ENCODE measurements around the gene SLC22A1.
"Not testable (repeated sequence)": the region's sequence is repeated elsewhere in the genome, so short reads cannot be mapped to it uniquely, and the experiment has no call there.

SLC22A1 gene

DNA sequence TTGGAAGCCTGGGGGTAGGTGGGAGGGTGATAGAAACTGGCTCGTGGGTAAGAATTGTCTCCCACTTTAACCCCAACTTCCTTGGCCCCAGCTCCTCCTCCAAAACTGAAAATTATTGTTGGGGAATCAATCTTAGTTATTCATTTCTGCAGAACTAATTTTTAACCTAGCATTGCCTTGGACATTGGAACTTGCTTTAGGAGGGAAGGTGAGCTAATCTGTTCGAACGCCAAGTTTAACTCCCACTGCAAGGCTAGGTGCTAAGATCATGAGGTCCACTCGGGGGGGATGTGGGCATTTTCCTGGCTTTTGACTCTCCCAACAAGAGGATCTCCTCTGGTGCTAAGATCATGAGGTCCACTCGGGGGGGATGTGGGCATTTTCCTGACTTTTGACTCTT lies 3.5 kb downstream of the SLC22A1 start:
- not testable (repeated sequence) for DNase-seq

DNA sequence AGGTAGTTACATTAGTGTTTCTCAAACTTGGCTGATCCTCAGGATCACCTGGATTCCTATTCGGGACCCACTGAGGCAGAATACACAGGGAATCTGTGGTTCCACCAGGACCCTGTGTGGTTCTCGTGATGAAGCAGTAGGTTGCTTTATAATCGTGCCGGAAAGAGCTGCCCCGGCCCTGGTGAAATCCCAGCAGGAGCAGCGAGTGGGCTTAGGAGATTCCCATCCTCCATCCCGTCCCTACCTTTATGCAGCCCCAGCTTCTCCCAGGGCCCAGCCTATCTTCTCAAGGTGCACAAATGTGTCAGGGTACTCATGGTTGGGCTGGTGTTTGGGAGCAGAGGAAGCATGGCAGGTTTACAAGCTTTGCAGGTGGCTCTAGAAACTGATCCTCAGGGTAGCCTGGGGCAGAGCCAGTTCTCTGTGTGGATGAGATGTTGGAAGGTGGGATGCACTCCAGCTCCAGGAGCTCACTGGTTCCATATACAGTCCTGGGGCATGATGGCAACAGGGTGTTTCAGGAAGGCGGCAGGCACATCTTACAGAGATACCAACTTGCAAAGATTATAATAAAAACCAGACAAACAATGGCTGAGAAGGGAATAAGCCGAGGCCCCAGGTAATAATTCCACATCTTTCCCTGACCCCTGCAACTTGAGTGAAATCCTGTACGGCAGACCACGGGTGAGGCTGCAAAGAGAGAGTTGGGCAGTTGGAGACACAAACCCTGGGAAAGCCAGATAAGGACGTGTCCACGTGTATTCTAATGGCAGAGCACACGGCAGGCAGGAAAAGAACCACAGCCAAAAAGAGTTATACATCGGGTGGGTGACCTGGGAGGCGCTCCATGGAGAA lies 5.9 kb downstream of the SLC22A1 start:
- no peak for DNase-seq

DNA sequence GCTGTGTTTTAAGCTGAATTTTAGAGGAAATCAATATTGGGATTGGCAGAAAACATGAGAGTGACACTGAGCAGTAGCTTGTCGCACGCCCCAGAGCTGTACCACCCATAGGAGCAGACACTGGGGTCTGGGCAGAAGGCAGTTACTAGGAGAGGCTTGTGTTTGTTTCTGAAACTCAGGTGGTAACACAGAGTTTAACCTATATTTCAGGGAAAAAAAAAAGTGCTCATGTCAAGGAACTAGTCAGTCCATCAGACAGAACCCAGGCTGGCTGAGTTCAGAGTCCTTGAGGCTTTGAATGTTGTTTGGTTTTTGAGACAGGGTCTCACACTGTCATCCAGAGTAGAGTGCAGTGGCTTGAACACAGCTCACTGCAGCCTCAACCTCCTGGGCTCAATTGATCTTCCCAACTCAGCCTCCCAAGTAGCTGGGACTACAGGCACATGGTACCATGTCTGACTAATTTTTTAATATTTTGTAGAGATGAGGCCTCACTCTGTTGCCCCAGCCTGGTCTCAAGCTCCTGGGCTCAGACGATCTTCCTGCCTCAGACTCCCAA lies 6.6 kb downstream of the SLC22A1 start:
- DNase-seq = no peak

DNA sequence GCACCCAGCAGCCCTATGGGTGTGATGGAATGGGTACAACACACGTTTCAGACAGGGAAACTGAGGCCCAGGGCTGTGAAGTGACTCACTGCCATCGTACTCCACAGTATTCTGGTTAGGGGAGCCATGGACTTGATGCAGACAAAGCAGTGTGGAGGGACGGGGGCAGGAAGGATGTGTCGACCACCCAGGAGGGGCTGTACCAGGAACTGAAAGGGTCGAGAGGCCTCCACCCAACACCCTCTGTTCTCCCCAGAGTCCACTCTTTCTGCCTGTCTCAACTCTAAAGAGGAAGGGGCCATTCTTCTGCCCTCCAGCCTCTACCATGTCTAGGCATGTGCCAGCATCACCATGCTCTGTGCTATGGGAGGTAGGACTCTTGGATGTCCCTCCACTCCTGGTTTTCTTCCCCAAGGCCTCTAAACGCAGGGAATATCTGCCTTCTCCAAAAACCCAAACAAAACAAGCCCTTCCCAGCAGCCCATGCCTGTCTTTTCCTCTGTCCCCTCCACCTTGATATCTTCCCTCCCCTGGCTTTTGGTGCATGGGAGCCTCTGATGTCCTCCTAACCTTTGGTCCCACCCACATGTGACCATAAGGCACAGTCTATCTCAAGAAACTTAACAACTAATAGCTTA lies 7.4 kb downstream of the SLC22A1 start:
- DNase-seq = no peak

DNA sequence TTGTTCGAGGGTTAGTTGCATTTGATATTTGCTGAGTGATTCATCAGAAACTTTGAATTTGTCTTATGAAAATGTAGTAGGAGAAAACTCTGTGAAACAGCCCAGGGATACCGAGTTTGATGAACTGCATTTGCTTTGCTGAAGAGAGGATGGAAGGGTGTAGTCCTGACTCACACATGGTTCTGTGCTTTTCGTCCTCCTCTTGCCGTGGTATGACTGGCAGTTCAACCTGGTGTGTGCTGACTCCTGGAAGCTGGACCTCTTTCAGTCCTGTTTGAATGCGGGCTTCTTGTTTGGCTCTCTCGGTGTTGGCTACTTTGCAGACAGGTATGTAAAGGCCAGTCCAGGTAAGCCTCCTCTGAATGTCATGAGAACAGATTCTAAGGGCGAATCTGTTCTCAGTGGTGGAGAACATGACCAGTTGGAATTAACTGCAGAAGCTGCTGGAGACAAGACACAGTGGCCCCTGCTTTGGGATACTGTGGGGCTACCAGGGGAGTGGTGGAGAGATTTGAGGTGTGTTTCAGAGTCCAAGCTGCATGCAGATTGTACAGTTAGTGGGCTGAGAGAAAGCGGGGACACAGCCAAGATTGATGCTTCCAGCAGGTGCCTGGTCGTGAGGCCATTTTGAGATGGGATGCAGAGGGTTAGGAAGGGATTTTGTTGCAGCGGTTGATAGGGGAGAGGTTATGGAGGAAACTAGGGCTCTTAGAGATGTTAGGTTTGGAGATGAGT lies 8.4 kb downstream of the SLC22A1 start:
- DNase-seq = no peak

DNA sequence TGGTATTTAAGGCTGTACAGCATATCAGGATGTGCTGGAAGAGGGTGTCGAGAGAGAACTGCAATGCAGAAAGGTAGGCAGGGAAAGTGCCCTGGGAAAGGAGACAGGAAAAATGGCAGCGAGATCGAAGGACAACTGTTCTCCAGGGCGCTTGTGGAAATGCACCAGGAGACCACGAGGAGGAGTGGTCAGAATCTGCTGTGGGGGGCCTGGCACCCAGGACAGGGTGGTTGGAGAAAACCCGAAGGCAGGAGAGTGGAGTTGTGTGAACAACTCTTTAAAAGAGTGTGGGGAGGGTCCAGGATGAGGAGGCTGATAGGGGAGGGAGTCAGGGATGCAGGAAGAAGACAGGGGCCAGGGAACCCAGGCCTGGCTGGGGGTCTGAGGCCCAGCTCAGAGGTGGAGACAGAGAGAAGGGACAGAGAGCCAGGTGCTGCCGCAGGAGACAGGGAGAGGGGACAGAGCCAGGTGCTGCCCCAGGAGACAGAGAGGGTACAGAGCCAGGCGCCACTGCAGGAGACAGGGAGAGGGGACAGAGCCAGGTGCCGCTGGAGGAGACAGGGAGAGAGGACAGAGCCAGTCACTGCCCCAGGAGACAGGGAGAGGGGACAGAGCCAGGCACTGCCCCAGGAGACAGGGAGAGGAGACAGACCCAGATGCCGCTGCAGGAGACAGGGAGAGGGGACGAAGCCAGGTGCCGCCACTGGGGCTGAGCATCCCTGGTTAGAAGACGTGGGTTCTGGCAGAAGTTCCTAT lies 9.3 kb downstream of the SLC22A1 start:
- no peak for DNase-seq

DNA sequence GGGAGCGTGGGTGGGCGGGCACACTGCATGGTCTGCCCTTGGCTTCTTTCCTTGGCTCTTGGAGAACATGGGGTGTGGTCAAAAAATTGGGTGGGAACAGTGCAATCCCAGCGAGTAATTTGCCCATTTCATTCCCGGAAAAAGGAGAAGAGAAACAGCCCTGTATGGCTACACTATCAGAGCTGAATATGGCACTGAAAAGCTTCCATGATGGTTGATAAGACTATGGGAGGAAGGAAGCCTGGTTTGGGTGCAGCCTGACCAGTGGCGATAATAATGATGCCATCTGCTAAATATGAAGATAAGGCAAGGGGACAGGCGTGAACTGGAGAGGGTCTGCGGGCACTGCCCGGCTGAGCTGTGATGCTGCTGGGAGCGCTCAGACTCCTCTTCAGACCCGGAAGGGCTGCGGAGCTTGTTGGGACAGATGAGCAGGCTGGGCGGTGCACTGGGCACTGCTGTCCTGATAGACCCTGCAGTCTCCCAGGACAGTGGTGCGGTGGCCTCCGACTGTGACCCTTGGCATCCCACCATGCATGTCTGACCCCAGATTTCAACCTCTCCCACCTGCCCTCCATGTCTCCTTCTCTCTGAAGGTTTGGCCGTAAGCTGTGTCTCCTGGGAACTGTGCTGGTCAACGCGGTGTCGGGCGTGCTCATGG lies 10.2 kb downstream of the SLC22A1 start:
- DNase-seq = no peak

DNA sequence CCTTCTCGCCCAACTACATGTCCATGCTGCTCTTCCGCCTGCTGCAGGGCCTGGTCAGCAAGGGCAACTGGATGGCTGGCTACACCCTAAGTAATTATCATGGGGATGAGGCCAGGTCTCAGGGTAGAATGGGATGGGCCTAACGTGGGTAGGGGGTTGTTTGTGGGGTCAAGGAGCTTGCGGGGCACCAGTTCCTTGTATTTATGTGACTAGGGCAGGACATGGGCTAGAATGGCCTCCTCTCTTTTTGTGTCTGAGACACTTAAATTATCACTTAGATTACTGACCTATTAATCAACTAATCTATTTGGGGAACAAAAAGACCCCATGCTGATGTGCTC lies 10.7 kb downstream of the SLC22A1 start:
- no peak for DNase-seq

DNA sequence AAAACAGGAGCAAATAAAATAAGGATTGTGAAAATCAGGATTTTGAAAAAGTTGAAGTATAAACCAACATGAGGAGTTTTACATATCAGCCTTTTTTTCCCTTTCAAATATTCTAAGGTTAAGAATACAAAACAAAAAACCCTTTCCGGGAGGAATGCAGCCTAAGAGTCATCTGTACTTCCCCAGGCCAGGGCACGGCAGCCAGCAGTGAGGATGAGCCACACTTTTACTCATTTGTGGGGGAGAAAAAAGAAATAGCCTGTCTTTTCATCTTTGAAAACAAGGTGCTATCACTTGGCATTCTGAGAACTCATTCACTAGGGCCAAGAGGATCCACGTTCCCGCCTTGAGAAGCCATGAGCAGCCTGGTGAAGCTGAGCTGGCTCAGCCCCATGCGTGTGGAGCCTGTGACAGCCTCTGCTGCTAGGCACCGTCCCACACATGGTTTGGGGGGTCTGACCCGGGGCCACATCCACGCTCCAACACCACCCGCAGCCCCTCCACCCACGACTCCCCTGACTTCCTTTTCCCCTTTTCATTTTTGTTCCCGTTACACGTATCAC lies 11.2 kb downstream of the SLC22A1 start:
- DNase-seq = no peak

DNA sequence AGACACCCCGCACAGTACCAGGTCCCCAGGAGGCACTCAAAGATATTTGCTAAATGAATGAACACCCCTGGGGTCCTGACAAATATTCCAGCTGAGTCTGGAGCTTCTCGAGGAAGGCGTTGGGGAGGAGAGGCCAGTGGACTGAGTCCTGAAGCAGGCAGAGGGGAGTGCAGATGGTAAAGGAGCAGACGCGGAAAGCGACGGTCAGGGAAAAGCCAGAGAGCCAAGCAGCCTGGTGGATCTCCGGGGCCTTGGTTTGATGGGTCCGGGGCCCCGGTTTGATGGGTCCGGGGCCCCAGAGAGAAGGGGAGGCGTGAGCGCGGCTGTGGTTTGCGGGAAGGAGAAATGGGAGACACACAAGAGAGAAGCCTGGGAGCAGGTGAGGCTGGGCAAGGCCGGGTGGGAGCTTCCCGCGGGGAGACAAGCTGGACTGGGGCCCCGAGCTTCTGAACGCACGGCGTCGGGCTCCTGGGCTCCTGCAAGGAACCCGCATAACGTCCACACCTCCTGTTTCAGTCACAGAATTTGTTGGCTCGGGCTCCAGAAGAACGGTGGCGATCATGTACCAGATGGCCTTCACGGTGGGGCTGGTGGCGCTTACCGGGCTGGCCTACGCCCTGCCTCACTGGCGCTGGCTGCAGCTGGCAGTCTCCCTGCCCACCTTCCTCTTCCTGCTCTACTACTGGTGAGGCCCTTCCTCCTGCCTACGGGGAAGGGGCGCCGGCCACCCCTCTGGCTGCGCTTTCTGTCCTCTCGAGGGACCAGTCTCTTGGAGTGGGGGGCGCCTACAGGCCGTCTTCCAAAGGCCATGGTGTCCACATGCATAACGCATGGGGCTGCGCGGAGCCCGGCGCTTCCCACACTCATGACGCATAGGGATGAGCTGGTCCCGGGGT lies 12.1 kb downstream of the SLC22A1 start:
- no peak for DNase-seq

DNA sequence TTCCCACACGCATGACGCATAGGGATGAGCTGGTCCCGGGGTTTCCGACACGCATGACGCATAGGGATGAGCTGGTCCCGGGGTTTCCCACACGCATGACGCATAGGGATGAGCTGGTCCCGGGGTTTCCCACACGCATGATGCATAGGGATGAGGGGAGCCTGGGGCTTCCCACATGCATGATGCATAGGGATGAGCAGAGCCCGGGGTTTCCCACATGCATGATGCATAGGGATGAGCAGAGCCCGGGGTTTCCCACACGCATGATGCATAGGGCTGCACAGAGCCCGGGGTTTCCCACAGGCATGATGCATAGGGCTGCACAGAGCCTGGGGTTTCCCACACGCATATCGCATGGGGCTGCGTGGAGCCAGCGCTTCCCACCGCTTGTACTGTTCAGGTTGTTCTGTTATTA lies 12.7 kb downstream of the SLC22A1 start:
- not testable (repeated sequence) for DNase-seq

DNA sequence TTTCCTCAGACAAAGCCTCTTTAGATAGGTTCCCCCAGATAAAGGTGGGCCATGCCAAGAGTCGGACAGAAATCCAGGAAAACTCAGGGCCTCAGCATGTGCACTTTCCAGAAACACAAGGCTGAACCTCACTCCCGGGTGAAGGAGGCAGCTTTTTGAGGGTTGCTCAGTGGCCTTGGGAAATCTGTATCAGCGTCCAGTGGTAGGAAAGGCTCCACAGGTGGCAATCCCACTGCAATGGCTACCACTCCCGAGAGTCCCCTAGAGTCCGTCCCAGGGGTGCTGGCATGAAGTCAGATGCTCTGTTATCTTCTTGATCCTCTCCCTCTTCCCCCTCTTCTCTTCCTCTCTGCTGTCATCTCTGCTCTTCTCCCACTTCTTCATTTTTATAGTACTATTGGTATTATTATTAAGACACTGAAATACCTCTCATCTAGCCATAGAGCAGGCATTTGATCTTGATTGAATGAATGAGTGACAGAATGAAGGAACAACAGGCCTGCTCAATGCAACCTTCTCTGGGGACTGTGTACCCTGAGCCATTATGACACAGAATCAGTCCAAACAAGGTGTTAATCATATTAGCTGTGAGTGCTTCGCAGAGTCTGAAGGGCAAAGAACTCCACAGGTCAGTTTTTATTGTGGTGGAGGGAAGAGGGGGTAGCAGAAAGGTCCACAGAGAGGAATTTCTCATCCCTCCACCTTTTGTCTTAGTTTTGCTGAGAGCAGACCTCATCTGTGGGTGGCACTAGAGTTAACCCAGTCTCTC lies 13.3 kb downstream of the SLC22A1 start:
- no peak for DNase-seq

DNA sequence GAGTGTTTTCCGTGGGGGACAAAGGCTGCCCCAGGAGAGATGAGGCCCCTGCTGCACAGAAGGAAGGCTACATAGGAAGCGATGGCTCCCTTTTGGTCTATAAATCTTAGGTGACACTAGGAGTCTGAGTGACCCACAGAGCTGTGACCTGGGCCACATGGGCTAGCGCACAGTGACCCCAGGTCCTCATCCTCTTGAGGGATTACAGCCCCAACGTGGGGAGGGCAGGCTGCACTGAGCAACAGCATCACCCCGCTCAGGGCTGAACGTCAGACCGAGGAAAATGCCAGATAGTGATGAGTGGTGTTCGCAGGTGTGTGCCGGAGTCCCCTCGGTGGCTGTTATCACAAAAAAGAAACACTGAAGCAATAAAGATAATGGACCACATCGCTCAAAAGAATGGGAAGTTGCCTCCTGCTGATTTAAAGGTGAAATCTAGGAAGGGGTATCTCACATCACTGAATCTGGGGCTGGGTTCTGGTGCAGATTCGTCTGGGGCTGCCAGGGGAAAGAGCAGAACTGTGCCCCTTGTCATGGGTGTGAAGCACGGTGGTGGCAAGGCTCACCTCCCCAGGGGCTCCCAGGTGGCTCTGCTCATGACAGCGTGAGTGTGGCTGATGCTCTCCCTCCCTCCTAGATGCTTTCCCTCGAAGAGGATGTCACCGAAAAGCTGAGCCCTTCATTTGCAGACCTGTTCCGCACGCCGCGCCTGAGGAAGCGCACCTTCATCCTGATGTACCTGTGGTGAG lies 14.5 kb downstream of the SLC22A1 start:
- no peak for DNase-seq

DNA sequence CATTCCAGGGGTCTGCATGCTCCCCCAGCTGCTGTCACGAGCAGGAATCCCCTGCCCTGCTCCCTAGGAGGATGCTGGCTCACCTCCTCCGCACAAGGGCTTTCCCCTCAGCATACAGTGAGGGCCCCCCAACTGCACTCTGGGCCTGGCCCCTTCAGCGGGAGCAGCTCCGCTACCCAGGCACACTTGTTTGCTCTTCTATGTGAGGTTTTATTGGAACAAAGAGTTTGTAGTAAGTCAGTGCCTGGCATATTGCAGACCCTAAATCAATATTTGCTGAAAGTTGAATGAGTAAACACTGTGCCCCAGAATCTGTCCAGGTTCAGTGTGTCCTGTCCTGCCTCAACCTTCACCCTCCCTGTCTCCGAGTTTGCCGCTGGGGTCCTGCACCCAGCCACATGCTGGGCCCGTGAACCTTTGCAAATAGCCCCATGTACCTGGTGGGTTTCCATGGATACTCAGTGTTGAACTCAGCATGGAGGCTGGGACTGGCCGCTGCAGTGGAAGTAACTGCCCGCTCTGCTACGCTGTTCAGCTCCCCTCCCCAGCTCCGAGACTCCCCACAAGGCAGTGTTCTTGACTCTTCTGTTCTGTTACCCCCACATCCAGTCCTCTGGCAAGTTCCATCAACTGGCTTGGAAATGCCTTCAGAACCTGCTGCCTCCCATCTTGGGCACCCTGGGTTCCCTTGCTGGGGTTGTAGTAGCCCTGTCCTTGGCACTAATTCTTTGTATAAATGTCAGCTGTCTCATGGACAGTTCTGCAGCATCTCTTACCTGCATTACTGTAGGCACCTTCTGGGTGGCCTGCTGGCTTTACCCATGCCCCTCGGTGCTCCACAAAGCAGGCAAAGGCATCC lies 15.7 kb downstream of the SLC22A1 start:
- DNase-seq = no peak

DNA sequence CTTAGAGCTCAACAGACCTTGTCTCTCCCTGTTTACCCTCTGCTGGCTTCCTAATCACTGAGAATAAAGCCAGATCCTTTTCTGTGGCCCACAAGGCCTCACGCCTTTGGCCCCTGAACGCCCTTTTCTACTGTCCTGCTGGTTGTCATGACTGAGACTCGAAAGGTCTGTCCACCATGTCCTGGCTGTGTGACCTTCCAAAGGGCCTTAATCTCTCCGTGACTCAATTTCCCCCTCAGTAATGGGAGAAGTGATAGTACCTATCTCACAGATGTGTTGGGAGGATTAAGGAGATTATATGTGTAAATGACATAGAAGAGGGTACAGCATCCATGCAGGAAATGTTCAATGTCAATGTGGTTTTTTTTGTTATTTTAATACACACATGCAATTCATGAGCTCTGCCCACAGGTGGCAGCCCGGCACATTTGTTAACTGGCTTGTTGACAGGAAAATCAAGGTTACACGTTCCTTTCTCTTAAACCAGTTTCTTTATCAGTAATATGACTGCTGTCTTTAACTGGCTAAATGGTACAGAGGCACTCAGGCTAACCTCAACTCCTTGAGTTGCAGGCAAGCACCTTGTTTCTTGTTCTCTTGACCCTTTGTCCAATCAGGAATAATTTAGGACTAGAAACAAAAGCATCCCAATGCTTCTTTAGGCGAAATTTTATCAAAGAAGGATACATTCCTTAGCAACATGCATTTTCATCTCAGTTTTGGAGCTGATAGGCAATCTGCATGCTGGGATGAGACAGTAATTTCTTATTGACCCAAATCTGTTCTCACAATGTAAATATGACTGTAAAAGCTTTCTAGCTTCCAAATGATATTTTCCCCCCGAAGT lies 16.6 kb downstream of the SLC22A1 start:
- DNase-seq = no peak

DNA sequence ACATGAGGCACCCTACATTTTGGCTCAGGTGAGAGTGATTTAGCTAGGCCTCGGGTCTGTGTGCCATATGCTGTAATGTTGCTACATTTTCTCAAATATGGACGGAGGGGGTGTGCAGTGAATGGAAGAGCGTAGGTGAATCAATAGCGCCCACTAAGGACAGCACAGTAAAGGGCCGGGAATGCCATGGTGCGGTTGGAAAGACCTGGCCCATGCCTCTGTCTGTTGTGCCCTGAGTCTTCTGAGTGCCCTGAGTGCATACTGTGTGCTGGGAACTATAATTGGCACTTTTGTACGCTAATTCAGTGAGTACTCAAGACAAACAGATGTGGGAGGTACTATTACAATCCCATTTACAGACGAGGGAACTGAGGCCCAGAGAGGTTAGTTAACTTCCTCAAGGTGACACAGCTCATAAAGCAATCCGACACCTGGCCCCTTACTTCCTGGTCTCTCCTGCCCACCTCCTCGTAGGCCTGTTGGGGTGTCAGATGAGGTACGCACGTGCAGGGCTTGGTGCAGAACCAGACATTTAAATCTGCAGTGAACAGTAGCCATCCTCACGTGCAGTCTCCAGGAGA lies 17.3 kb downstream of the SLC22A1 start:
- DNase-seq = no peak

DNA sequence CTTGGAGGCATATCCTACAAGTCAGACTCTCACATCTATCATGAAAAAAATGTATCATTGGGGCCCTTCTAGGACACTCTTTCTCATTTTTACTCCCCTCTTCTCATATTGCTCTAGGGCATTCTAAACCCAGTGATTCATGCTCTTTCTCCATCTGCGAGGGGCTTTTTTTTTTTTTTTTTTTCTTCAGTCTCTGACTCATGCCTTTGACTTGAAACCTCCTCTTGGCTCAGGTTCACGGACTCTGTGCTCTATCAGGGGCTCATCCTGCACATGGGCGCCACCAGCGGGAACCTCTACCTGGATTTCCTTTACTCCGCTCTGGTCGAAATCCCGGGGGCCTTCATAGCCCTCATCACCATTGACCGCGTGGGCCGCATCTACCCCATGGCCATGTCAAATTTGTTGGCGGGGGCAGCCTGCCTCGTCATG lies 17.8 kb downstream of the SLC22A1 start:
- DNase-seq = peak; percentile 40

Data from T1000 (cell line).